Adrenal gland (tissue), 12 donors: ENCODE data around the gene VBP1. TPM values are rescaled to one million over a fixed set of nuclear protein-coding genes. Genes with fewer than 3 reads are reported as not detected.
A peak's percentile ranks its signal among the peaks of the same experiment; 100 is the strongest.

Experiments
- DNase-seq, 7 donors: peaks; one replicate each; pipeline ENCODE4 v3.0.0-alpha.2; 2019 to 2020
- H3K27ac ChIP-seq, 5 donors: fragments of 200-600 bp; sonication (generic) in 4 of 5; 1 replicate in 3 of 5; 2 replicates in 2 of 5; pipeline versions ENCODE4 v1.5.1 to v1.8.0; 2016 to 2020; ENCODE audit warnings: mild to moderate bottlenecking in 1 of 5
- H3K27me3 ChIP-seq: fragments of 200-600 bp; 2 replicates; pipeline ENCODE4 v1.8.0; 2021
- H3K36me3 ChIP-seq, 2 donors: fragments of 200-600 bp; replicated peaks in 1 of 2; 1 replicate in 1 of 2; 2 replicates in 1 of 2; pipeline versions ENCODE4 v1.5.1 to v1.8.0; 2018 to 2022
- H3K4me1 ChIP-seq, 2 donors: fragments of 200-600 bp; replicated peaks in 1 of 2; 1 replicate in 1 of 2; 2 replicates in 1 of 2; pipeline versions ENCODE4 v1.5.1 to v1.8.0; 2018 to 2021
- H3K4me3 ChIP-seq, 4 donors: fragments of 200-600 bp; sonication (generic) in 3 of 4; one replicate each; pipeline ENCODE4 v1.5.1; 2016 to 2018
- H3K9me3 ChIP-seq, 3 donors: fragments of 200-600 bp; sonication (generic) in 1 of 3; replicated peaks in 1 of 3; 1 replicate in 2 of 3; 2 replicates in 1 of 3; pipeline versions ENCODE4 v1.5.1 to v1.8.0; 2016 to 2021
- POLR2A ChIP-seq, 2 donors: fragments of 450-650 bp; IDR thresholded peaks; one replicate each; pipeline ENCODE4 v1.6.1; 2017; ENCODE audit warnings: antibody characterized with exemption in 2 of 2, mild to moderate bottlenecking in 2 of 2, moderate library complexity in 1 of 2
- WGBS, 4 donors: extraction: QIAGEN DNeasy Blood & Tissue Kit in 2 of 4; methylation state at CpG; one replicate each; pipeline versions ENCODE4 v1.1.5 to v1.1.7; 2013 to 2017; 5-methylcytosine and 5-hydroxymethylcytosine counted together
- intact Hi-C, 2 donors: fragments of 100-400 bp; cut with DNase I; formaldehyde crosslinking; loops; one replicate each; pipeline versions ENCODE4 v1.14.1 to v1.15.0; 2022 to 2023
- polyA plus RNA-seq, 3 donors: library from polyadenylated mRNA; stranded (reverse); fragments of 200-250 nt in 2 of 3; fragments of 350-450 nt in 1 of 3; fragmentation: Illumina TruSeq in 1 of 3; extraction: RNeasy Lipid Tissue Mini Kit (QIAGEN cat#74804) in 1 of 3; gene quantifications; one replicate each; pipeline ENCODE4 v1.2.3, GENCODE V29; 2013 to 2014
- total RNA-seq, 9 donors: library from RNA; depleted of rRNA in 4 of 9; stranded (reverse); fragments of >200 nt in 4 of 9; fragments of 120-200 nt in 1 of 9; fragmentation: NEBNext Ultra II Directional in 1 of 9; extraction: Animal tissue kit (Norgen Biotek cat#: 25700) in 1 of 9; gene quantifications; one replicate each; pipeline versions ENCODE4 v1.1.0 to v1.2.4, GENCODE V29; 2013 to 2023
- TF ChIP-seq, protein P1 (sequence below), 6 experiments: fragments of 450-650 bp in 4 of 6; fragments of 200-600 bp in 2 of 6; sonication (generic) in 1 of 6; IDR thresholded peaks; 1 replicate in 5 of 6; 2 replicates in 1 of 6; pipeline versions ENCODE4 v1.5.1 to v1.8.0; 2016 to 2021; ENCODE audit warnings: antibody characterized with exemption in 6 of 6, mild to moderate bottlenecking in 2 of 6, moderate library complexity in 1 of 6
- donor health status: healthy with polysubstance abuse.
- donor health status: Bipolar disorder and iron deficiency.
- donor health status: DM: yes; HTN: yes; CAD: no.
- donor health status: DM: no; HTN: no; CAD: no.
- donor health status: DM: no; HTN: no; CAD: no.
- donor health status: DM: yes; HTN: yes; CAD: no.

Gene VBP1
- total and polyA plus RNA-seq, 12 donors: 18.2 to 94.0 (median 39.9) TPM

GRCh38 chrX:155246748-155247147 lies 30.5 kb downstream of the VBP1 start:
- TF ChIP-seq, protein P1, sequence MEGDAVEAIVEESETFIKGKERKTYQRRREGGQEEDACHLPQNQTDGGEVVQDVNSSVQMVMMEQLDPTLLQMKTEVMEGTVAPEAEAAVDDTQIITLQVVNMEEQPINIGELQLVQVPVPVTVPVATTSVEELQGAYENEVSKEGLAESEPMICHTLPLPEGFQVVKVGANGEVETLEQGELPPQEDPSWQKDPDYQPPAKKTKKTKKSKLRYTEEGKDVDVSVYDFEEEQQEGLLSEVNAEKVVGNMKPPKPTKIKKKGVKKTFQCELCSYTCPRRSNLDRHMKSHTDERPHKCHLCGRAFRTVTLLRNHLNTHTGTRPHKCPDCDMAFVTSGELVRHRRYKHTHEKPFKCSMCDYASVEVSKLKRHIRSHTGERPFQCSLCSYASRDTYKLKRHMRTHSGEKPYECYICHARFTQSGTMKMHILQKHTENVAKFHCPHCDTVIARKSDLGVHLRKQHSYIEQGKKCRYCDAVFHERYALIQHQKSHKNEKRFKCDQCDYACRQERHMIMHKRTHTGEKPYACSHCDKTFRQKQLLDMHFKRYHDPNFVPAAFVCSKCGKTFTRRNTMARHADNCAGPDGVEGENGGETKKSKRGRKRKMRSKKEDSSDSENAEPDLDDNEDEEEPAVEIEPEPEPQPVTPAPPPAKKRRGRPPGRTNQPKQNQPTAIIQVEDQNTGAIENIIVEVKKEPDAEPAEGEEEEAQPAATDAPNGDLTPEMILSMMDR (IDR thresholded peaks at IDR 0.05): no peak
- intact Hi-C loops: no loop called here
- H3K36me3 ChIP-seq: no peaks in the 10 kb centered on the region
- H3K9me3 ChIP-seq: no peaks in the 10 kb centered on the region
- no peak overlapping the region for H3K4me3 ChIP-seq
- H3K27me3 ChIP-seq: no peaks in the 10 kb centered on the region
- H3K4me1 ChIP-seq: no peaks in the 10 kb centered on the region
- DNase-seq: no peak
- WGBS, 4 donors: 61 to 92% (median 83%) methylated on average over 1 of the region's 1 CpG
- H3K27ac ChIP-seq: no peak overlapping the region

DNA sequence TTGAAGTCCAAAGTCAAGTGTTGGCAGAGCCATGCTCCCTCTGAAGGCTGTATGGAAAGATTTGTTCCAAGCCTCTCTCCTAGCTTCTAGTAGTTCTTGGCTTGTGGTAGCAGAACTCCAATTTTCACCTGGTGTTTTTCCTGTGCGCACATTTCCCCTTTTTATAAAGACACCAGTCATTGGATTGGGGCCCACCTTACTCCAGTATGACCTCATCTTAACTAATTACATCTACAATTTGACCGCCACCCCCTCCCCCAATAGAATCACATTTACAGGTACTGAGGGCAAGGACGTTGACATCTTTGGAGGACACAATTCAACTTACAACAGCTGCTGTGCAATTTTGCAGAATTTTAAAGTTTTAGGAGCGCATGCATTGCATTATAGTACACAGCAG lies 31.2 kb downstream of the VBP1 start:
- Histone ChIP-seq H3K4me1 (no peaks in the 10 kb centered on the region), H3K4me3 (no peak overlapping the region), H3K36me3 (no peaks in the 10 kb centered on the region), H3K27me3 (peaks cover under 1% of the 10 kb centered on the region), H3K27ac (no peak overlapping the region), H3K9me3 (no peaks in the 10 kb centered on the region)
- DNase-seq: no peak
- 59 to 83% (median 73%) methylated on average over 4 of the region's 4 CpGs for WGBS, 4 donors
- intact Hi-C loops: no loop called here
- TF ChIP-seq POLR2A (IDR thresholded peaks at IDR 0.05): no peak
- TF ChIP-seq, protein P1 (IDR thresholded peaks at IDR 0.05): no peak

- WGBS, 4 donors: 20 to 55% (median 47%) methylated on average over 1 of the region's 1 CpG
- intact Hi-C loops: no loop called here
Observed at GRCh38 chrX:155251391-155251790, 35.1 kb downstream of the VBP1 start.

GRCh38 chrX:155259752-155260151 lies 43.5 kb downstream of the VBP1 start:
- TF ChIP-seq, protein P1 (IDR thresholded peaks at IDR 0.05): no peak
- no peak for TF ChIP-seq POLR2A (IDR thresholded peaks at IDR 0.05)
- H3K27me3 ChIP-seq: no peaks in the 10 kb centered on the region
- no peak overlapping the region for H3K4me3 ChIP-seq
- peak in 1 of 7 donors; percentile 51 for DNase-seq
- no peaks in the 10 kb centered on the region for H3K36me3 ChIP-seq
- no peak overlapping the region for H3K27ac ChIP-seq
- WGBS, 4 donors: 50 to 78% (median 64%) methylated on average over 3 of the region's 3 CpGs
- no peaks in the 10 kb centered on the region for H3K9me3 ChIP-seq
- intact Hi-C loops: no loop called here
- H3K4me1 ChIP-seq: no peaks in the 10 kb centered on the region

More at GRCh38 chrX:155251391-155251790, 35.1 kb downstream of the VBP1 start:
- H3K36me3 ChIP-seq: no peaks in the 10 kb centered on the region
- H3K4me3 ChIP-seq: no peak overlapping the region
- no peak overlapping the region for H3K27ac ChIP-seq
- peaks cover 4% of the 10 kb centered on the region for H3K27me3 ChIP-seq
- no peaks in the 10 kb centered on the region for H3K4me1 ChIP-seq
- no peaks in the 10 kb centered on the region for H3K9me3 ChIP-seq
- TF ChIP-seq POLR2A (IDR thresholded peaks at IDR 0.05): no peak
- TF ChIP-seq, protein P1 (IDR thresholded peaks at IDR 0.05): no peak
- DNase-seq: no peak
